Esophagus muscularis mucosa (tissue), 4 donors: ENCODE data around the gene FEZF1.

Experiments used
- EP300 ChIP-seq: sonication (generic); formaldehyde crosslinking; IDR thresholded peaks from one replicate; pipeline ENCODE4 v1.6.1; 2017; ENCODE audit warnings: antibody characterized with exemption
- POLR2A ChIP-seq: fragments of 450-650 bp; IDR thresholded peaks from one replicate; pipeline ENCODE4 v1.6.1; 2017; ENCODE audit warnings: antibody characterized with exemption, moderate library complexity, mild to moderate bottlenecking, low read depth
- POLR2AphosphoS5 ChIP-seq, 2 donors: sonication (generic); formaldehyde crosslinking; IDR thresholded peaks; one replicate each; pipeline ENCODE4 v1.6.1; 2017; ENCODE audit warnings: antibody characterized with exemption in 2 of 2
- TF ChIP-seq, protein P1 (sequence below), 3 experiments: fragments of 200-600 bp in 2 of 3; fragments of 450-650 bp in 1 of 3; sonication (generic) in 2 of 3; IDR thresholded peaks; one replicate each; pipeline ENCODE4 v1.5.1; 2017 to 2019; ENCODE audit warnings: antibody characterized with exemption in 3 of 3, mild to moderate bottlenecking in 2 of 3, moderate library complexity in 1 of 3

GRCh38 chr7:122301858-122302760 is 2.4 kb downstream of the FEZF1 start:
- TF ChIP-seq, protein P1, sequence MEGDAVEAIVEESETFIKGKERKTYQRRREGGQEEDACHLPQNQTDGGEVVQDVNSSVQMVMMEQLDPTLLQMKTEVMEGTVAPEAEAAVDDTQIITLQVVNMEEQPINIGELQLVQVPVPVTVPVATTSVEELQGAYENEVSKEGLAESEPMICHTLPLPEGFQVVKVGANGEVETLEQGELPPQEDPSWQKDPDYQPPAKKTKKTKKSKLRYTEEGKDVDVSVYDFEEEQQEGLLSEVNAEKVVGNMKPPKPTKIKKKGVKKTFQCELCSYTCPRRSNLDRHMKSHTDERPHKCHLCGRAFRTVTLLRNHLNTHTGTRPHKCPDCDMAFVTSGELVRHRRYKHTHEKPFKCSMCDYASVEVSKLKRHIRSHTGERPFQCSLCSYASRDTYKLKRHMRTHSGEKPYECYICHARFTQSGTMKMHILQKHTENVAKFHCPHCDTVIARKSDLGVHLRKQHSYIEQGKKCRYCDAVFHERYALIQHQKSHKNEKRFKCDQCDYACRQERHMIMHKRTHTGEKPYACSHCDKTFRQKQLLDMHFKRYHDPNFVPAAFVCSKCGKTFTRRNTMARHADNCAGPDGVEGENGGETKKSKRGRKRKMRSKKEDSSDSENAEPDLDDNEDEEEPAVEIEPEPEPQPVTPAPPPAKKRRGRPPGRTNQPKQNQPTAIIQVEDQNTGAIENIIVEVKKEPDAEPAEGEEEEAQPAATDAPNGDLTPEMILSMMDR (IDR thresholded peaks at IDR 0.05) = no peak
- TF ChIP-seq POLR2AphosphoS5 (IDR thresholded peaks at IDR 0.05) (no peak), POLR2A (no peak), EP300 (no peak)
